ENCODE data around the gene CRABP2. TPM values are rescaled to one million over a fixed set of nuclear protein-coding genes. Genes with fewer than 3 reads are reported as not detected.
A peak's percentile ranks its signal among the peaks of the same experiment; 100 is the strongest.

Gene CRABP2
- total RNA-seq, 2 donors from 2014 or later, result 1.5 TPM

DNA sequence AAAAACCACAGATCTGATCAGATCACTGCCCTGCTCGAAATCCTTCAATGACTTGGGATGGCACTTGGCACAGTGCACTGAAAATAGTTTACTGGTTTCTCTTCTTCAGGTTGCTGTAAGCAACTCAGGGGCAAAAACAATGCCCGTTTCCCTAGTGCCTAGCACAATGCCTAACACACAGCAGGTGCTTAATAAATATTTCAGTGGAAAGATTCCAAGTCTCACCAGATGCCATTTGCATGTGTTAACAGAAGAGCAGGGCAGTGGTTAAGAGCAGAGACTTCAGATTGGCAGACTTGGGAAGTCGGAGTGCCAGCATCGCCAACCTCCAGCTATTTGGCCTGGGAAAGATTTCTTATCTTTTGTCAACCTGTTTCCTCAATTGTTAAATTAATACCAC is 12.0 kb upstream of the CRABP2 start:
- no peak for DNase-seq
- ATAC-seq, result no peak
- intact Hi-C loops (cut with DNase I), result loop anchor here in 1 of 2 donors (10.0 kb wide), 1 partner anchor 313 kb away; no protein-coding TSS in a partner anchor

- intact Hi-C loops (cut with DNase I), result loop anchor here in 1 of 2 donors (10.0 kb wide), 1 partner anchor 310 kb away; no protein-coding TSS in a partner anchor
- ATAC-seq, result no peak
- DNase-seq, result no peak
Measured at GRCh38 chr1:156714830-156715229, 9.4 kb upstream of the CRABP2 start.

DNA sequence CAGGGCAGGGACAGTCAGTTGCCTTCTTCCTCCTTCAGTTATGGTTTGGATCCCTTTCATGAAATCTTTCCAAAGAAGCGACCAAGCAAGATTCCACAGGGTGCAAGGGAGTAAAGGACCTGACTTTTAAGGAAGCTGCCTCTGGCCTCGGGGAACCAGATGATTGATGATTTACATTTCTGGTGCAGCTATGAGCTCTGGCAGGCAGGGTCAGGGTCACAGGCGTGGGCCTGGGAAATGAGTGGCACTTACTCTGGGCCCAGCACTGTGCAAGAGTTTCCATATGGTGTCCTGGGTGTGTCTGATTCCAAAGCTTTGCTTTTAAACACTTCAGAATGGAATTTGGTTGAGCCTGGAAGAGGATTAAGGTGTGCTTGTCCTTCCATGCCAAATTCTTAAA is 7.2 kb upstream of the CRABP2 start:
- intact Hi-C loops (cut with DNase I), result loop anchor here in 1 of 2 donors (10.0 kb wide), 1 partner anchor 308 kb away; no protein-coding TSS in a partner anchor
- DNase-seq, result no peak
- ATAC-seq, result no peak

DNA sequence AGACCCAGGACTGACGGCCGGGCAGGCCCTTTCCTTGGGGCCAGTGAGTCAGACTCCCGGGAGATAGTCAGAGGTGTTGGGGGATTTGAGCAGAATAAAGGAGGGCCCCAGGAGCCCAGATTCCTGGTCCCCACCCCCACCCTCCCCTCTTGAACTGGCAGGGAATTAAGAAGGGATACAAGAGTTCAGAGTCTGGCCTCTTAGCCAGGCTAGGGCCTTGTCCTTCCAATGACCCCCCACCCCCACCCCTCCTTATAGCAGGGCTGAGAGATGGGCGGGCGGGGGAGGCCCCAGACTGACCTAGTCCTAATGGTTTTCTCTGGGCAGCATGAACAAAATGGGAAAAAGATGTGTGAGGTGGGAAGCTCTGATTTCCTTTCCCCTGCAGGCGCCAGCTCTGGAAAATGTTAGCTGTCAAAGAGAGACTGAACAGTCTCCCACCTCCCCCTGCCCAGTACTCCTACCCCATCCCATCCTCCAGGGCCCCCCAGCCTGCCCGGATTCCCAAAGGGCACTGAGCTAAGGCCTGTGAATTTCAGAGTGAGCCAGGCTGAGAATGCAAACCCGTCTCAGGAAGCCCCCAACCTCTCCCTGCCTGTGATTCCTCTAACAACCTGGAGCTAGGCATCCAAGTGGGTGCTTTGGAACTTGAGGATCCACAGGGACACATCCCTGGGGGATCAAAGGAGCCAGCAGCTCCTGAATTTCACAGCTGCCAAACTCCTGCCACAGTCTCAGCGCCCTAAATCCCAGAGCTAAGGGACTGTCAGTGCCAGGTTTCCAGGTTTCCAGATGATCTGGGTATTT is 5.8 kb upstream of the CRABP2 start:
- no peak for DNase-seq
- ATAC-seq, result no peak
- intact Hi-C loops (cut with DNase I), result loop anchor here in 1 of 2 donors (10.0 kb wide), 1 partner anchor 306 kb away; no protein-coding TSS in a partner anchor

DNA sequence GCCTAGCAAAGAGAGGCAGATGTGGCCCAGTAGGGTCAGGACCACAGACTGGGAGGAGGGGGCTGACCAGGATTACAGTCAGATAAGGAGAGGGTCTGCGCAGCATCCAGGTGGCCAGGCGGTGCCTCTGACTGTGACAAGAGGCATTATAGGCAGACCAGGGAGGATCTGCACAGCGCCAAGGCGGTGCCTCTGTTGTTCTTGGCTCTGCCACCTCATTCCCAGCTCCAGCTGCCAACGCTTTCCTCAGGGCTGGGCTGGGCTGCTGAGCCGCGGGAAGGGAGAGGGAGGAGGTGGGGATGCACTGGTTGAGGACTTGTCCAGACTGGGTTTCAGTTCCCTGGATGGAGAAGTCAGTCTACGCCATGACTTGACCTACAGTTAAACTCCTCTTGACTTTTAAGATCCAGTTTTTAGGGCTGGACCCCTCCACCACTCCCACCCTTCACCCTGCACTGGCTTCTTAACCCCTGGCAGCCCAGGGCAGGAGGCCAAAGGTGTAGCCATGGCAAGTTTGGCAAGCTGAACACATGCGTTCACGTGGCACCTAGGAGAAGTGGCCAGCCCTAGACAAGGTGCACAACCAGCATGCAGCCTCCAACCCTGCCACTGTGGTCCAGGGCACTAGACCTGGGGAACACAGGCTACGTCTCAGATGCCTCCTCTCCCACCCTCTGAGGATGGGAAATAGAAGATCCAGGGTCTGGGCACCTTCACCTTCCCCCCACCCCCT is 4.5 kb upstream of the CRABP2 start:
- intact Hi-C loops (cut with DNase I), result loop anchor here in 1 of 2 donors (10.0 kb wide), 1 partner anchor 305 kb away; no protein-coding TSS in a partner anchor

GRCh38 chr1:156709031-156709430 is 3.6 kb upstream of the CRABP2 start:
- DNase-seq, result no peak
- intact Hi-C loops (cut with DNase I), result no loop called here
- no peak for ATAC-seq

More for the DNA sequence above, 4.5 kb upstream of the CRABP2 start:
- DNase-seq (peak; percentile 81), ATAC-seq (peak; percentile 74 to 80)

DNA sequence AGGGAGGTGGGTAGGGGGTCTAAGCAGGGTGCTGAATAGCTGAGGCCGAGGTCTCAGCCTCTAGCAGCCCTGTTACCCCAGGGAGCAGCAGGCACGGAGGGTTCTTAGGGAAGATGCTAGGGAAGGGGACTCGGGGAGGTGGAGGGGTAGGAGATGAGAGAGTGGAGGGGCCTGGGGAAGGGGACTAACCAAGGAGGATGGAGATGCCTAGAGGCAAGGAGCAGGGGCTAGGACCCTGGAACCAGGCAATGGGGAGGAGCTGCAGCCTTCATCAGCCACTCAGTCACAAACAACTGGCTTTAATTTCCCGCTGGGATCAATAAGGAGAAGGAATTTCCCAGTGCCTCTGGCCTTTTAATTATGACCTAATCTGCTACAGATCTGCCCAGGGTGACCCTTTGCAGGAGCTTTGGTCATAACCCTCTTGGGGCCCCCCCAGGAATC is 2.9 kb upstream of the CRABP2 start:
- no peak for DNase-seq
- no peak for ATAC-seq
- intact Hi-C loops (cut with DNase I), result no loop called here

- intact Hi-C loops (cut with DNase I), result no loop called here
- no peak for DNase-seq
- ATAC-seq, result no peak
Measured at GRCh38 chr1:156707417-156708217, 2.2 kb upstream of the CRABP2 start.

DNA sequence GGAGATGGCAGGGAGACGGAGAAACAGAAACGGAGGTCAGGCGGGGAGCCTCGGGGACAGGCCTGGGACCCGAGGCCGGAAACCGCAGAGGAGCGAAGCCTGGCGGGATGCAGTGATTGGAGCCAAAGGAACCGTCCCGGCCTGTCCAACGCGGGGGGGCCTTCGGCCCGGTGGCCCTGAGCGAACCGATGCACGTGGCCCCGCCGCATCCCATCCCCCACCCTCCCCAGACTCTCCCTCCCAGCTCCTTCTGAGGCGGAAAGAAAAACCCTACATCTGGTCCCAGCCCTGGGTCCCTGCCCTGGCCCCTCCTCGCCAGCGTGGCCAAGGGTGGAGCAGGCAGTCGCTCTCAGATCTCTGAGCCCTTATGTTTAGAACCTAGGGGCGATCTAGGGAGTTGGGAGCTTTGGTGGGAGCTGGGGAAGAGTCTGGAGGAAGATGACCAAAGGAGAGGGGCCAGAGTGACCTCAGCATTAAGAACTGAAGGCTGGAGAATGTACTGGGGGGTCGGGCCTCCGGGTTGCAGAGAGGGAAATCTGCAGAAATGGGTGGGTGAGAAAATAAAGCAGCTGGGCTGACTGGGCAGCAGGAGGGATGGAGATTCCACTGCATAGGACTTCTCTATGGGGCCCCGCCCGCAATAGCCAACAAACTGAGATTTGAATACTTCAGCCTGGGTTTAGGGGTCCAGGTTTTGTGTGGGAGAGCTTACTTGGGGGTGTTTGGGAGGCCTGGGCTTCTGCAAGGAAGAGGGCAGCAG is 1.5 kb upstream of the CRABP2 start:
- intact Hi-C loops (cut with DNase I), result no loop called here
- ATAC-seq (peak; percentile 51 to 57), DNase-seq (peak; percentile 71)

DNA sequence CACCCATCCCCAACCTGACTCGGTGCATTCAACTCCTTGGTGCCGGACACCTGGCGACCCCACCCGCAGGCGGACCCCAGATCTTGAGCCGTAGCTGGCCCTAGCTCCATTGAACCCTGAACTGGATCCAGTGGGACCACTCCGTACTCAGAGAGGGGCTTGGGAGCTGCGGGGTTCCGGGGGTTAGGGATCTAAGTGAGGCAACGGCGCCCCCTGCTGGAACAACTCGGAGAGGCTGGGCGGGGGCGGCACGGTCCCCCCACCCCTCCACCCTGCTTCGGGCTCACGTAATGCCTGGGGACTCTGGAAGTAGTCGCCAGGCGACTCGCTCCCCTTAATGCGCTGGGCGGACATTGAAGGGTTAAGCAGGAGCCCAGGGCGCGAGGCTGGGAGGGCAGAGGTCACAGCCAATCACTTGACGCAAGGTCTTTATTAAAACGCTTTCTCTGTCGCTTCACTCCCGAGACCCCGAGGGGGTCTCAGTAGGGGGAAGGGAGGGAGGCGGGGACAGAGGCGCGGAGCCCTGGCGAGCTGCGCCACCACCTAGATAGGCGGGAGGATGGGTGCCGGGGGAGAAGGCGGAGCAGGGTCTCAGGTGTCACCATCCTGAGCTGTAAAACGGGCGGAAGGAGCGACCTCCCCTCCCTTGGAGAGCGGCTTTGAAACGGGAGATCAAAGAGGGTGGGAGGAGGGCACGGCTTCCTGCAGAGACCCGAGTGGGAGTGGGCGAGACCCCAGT is 704 bp upstream of the CRABP2 start:
- peak; percentile 68 for DNase-seq
- peak; percentile 60 to 61 for ATAC-seq
- intact Hi-C loops (cut with DNase I), result no loop called here

DNA sequence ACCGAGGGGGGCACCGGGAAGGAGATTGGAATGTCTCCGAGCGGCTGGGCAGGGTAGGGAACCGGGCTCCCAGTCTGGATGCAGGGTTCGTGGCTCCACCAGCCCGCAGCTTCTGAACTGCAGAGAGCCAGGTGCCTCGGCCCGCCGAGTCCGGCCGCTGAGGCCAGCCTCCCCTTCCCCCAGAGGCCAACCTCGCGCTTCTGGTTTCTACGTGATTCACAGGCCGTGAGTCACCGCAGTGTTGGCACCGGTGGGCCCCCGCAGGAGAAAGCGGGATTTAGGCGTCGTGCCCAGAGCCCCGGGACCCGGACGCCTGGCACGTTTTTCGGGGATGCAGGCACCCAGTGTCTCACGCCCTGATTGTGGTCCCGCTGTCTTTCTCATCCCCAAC is 458 bp downstream of the CRABP2 start:
- ATAC-seq, result peak in 1 of 2 donors; percentile 44
- DNase-seq, result peak; percentile 63
- intact Hi-C loops (cut with DNase I), result no loop called here

- no peak for ATAC-seq
- intact Hi-C loops (cut with DNase I), result no loop called here
- no peak for DNase-seq
Measured at GRCh38 chr1:156704166-156704711, 1.1 kb downstream of the CRABP2 start.

GRCh38 chr1:156703741-156704140 is 1.6 kb downstream of the CRABP2 start:
- ATAC-seq (no peak), DNase-seq (no peak)
- intact Hi-C loops (cut with DNase I), result no loop called here

DNA sequence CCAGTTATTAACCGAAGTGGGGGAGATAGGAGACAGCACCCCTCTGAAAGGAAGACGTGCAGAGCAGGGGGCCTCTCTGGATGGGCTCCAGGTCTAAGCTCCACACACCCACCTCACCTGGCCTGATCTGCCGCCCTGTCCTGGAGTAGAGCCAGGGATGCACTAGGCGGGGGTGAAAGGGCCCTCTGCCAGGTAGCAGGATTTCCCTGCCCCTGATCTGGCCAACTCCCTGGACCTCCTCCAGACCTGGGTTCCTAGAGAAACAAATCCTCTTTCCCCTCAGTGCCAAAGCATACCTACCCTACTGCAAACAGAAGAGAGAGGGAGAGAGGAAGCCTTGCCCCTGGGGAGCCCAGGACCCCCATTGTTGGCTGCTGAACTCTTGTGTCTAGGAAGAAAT is 2.0 kb downstream of the CRABP2 start:
- DNase-seq, result no peak
- ATAC-seq, result no peak
- intact Hi-C loops (cut with DNase I), result no loop called here

GRCh38 chr1:156700736-156701531 is 4.4 kb downstream of the CRABP2 start:
- intact Hi-C loops (cut with DNase I), result no loop called here
- DNase-seq, result no peak
- no peak for ATAC-seq

DNA sequence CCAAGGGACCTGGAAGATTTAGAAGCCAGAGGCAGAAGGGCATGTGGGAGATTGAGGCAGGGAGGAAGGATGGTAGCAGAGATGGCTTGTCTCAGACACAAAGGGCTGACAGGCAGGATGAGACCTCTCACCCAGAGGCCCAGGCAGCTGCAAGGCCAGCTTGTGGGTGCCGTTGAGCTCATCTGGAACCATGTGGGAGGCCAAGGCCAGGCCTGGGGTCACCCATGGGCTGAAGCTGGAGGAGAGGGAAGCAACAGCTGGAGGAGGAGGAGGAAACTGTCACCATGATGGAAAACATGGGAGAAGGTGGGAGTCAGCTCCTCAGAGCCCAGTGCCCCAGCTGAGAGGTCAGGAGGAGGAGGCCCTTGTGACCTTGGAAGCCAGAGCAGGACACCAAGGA is 6.4 kb downstream of the CRABP2 start:
- intact Hi-C loops (cut with DNase I), result no loop called here
- ATAC-seq (no peak), DNase-seq (no peak)

GRCh38 chr1:156697481-156697880 is 7.9 kb downstream of the CRABP2 start:
- ATAC-seq (no peak), DNase-seq (no peak)

More at GRCh38 chr1:156697481-156697880, 7.9 kb downstream of the CRABP2 start:
- intact Hi-C loops (cut with DNase I), result no loop called here

Data from left cardiac atrium (tissue), 4 donors.